GM12801 (cell line): ENCODE results near the gene SEC23A.

Experiments
- TF ChIP-seq, protein P1 (sequence below): IDR thresholded peaks from one replicate; pipeline ENCODE4 v1.5.1; 2011; ENCODE audit warnings: control low read depth; ENCODE audit not compliant: insufficient read length; ENCODE audit errors: extremely low read depth

Gene SEC23A

DNA sequence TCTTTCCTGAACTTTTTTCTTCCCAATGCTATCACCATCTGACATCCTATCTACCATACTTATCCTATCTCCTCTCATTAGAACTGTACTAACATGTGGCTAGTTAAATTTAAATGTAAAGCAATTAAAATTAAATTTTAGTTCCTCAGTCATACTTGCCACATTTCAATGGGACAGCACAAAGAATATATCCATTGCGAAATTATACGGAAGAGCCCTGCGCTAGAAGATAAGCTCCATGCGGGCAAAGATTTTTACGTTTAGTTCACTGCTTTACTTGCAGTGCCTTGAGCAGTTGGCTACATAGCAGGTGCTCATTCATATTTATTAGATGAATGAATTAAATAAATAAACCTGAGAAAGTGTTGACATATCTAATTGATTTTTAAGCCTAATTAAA, 33.1 kb downstream of the SEC23A start:
- TF ChIP-seq, protein P1, sequence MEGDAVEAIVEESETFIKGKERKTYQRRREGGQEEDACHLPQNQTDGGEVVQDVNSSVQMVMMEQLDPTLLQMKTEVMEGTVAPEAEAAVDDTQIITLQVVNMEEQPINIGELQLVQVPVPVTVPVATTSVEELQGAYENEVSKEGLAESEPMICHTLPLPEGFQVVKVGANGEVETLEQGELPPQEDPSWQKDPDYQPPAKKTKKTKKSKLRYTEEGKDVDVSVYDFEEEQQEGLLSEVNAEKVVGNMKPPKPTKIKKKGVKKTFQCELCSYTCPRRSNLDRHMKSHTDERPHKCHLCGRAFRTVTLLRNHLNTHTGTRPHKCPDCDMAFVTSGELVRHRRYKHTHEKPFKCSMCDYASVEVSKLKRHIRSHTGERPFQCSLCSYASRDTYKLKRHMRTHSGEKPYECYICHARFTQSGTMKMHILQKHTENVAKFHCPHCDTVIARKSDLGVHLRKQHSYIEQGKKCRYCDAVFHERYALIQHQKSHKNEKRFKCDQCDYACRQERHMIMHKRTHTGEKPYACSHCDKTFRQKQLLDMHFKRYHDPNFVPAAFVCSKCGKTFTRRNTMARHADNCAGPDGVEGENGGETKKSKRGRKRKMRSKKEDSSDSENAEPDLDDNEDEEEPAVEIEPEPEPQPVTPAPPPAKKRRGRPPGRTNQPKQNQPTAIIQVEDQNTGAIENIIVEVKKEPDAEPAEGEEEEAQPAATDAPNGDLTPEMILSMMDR, result no peak

DNA sequence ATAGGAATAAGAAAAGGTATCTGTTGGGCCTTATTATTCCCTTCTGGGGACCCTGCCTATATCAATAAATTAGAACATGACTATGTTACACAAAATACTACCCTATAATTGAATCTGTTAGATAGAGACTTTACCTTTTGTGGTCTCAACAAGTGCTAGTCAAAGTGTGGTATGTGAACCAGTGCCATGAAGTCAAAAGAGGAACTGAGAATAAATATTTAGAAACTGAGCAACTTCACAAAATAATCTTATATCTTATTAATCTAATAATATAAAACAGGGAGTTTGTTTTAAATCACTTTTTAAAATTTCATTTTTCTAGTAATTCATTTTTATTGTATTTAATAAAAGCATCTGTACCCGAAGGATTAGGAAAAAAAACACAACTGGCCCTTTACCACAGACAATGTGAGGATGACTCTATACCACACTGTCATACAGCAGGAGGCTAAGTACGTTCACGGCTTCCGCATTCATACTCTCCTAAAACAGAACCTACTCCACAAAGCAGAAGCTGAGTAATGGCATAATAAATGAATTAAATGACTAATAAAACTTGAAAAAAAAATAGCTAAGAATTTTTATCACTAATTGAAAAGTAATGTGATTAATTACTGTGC, 42.1 kb downstream of the SEC23A start:
- TF ChIP-seq, protein P1, result no peak

DNA sequence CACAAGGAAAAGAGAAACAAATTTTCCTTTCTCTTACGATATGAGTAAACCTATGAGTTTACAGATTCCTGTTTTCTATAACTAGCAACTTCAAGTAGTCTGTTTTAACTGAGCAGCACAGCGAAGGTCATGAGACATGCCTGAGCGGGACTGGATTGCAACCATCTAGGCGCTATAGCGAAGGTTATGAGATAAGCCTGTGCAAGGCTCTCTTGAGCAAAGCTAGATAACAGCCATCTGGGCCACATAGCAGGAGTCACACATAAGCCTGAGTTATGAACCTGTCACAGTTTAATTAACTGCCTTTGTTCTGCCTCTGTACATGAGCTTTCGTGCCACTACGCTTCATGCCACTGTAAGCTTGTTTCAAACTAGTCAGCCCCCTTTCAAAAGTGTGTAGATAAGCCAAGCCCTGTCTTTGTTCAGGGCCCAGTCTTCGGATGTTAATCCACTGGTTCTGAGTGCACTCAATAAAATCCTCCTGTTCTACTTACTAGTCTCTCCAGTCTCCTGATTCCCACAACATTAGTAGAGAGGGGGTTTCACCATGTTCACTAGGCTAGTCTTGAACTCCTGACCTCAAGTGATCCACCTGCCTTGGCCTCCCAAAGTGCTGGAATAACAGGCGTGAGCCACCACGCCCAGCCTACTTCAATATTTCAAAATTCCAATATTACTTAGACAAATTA, 47.1 kb downstream of the SEC23A start:
- TF ChIP-seq, protein P1, result no peak

DNA sequence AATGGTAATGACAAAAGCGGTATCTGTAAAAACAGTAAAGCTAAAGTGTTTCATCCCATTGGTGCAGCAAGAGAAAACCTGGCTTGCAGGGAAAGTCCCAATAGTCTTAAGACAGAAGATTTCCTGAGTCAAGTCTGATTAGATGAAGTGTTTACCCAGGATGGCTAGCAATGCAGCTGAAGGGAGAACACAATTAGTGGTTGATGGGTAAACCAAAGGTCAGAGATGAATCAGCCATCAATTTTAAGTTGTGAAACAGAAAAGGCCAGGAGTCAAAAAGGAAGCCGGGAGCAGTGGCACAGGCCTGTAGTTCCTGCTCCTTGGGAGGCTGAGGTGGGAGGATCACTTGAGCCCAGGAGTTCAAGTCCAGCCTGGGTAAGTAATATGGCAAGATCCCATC, 52.6 kb downstream of the SEC23A start:
- TF ChIP-seq, protein P1, result no peak

DNA sequence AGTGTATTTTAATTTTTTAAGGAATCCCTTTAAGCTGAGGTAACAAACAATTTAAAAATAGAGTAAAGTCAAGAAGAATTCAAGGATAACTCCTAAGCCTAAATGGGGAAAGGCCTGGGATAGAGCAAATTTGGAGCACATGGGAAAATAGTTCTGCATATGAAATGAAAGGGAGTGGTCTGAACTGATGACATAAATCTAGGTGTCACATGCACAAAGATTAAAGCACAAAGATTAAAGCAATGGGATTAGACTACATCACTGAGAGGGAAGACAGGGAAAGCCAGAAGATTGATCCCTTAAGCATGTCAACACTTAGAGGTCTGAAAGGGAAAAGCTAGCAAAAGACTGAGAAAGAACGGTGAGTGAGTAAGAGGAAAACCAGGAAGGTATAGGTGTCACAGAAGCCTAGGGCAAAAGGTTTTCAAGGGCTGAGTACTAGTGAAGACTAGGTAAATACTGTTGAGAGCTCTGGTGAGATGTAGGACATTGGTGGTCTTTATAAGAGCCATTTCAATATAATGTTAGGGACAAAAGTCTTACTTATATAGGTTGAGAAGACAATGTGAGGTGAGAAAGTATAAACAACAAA, 59.6 kb downstream of the SEC23A start:
- TF ChIP-seq, protein P1, result no peak

DNA sequence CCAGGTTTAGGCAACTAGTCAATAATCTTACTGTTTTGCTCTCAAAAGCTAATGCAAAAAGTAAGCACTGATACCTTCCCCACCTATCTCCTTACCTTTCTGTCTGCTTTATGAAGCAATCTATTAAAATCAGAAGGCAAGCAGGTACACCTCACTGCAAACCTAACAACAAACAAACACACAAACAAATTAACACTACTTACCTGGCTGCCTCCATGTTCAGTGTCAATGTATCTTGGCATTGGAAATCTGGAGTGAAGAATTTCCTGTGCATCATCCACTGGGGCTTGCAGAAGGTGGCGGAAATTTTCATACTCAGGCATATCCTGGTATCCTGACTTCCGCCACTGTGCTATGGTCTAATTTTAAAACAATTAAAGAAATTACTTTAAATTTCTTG, 62.5 kb downstream of the SEC23A start:
- TF ChIP-seq, protein P1, result no peak

DNA sequence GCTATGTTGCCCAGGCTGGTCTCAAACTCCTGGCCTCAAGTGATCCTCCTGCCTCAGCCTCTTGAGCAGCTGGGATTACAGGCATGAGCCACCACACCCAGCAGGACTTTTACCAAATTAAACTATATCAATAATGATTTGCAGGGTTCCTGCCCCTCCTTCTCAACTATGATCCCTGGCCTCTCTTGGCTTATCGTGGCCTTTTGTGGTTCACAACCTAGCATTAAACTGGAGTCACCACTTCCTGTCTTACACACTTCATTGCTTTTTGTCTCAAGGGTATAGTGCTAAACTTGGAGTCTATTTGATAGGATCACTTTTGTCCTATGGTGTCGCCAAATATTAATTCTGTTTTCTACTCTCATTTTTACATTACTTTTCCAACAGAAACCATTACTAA, 64.5 kb downstream of the SEC23A start:
- TF ChIP-seq, protein P1, result no peak
